HG02642 (cell line): ENCODE measurements around the gene SRY.
"Not testable (repeated sequence)": the region's sequence is repeated elsewhere in the genome, so short reads cannot be mapped to it uniquely, and the experiment has no call there.

Experiments used
- ATAC-seq: cut with Tn5 transposase; IDR thresholded peaks from one replicate; pipeline ENCODE4 v1.9.1; 2021; ENCODE audit warnings: mild to moderate bottlenecking; ENCODE audit not compliant: unreplicated experiment, poor library complexity

Gene SRY

GRCh38 chrY:2787600-2787999, at the start of gene SRY:
Gene SRY, minus strand, starts transcription at chrY:2787682. Its CDS starts 79 bp downstream, at chrY:2787603.
- no peak for ATAC-seq

GRCh38 chrY:2837078-2837477, 49.6 kb upstream of the SRY start:
- ATAC-seq = no peak

- ATAC-seq = no peak
Measured at GRCh38 chrY:2835230-2835629, 47.7 kb upstream of the SRY start.

- no peak for ATAC-seq
Measured at GRCh38 chrY:2828497-2828896, 41.0 kb upstream of the SRY start.

- no peak for ATAC-seq
Measured at GRCh38 chrY:2824471-2824870, 37.0 kb upstream of the SRY start.

- not testable (repeated sequence) for ATAC-seq
Measured at GRCh38 chrY:2817146-2817896, 29.8 kb upstream of the SRY start.

GRCh38 chrY:2800246-2800645, 12.8 kb upstream of the SRY start:
- ATAC-seq = no peak

GRCh38 chrY:2797991-2798390, 10.5 kb upstream of the SRY start:
- ATAC-seq = no peak

GRCh38 chrY:2796977-2797523, 9.6 kb upstream of the SRY start:
- ATAC-seq = no peak

GRCh38 chrY:2789756-2790155, 2.3 kb upstream of the SRY start:
- peak; percentile 54 for ATAC-seq

- ATAC-seq = no peak
Measured at GRCh38 chrY:2786876-2787512, 488 bp downstream of the SRY start.
